Cerebellar nuclear complex (tissue), 1 donor: ENCODE results near the gene DAND5.
A peak's percentile ranks its signal among the peaks of the same experiment; 100 is the strongest.
"Not testable (repeated sequence)": the region's sequence is repeated elsewhere in the genome, so short reads cannot be mapped to it uniquely, and the experiment has no call there.

Experiments used
- DNase-seq, 2 experiments: peaks; one replicate each; lab custom pipeline; 2025; lab: John Stamatoyannopoulos, UW

The DAND5 gene

GRCh38 chr19:12946092-12946721 lies 23.2 kb upstream of the DAND5 start:
- DNase-seq: no peak

GRCh38 chr19:12946731-12947496 lies 22.5 kb upstream of the DAND5 start:
- DNase-seq: no peak

- DNase-seq: no peak
Measured at GRCh38 chr19:12947702-12948611, 21.4 kb upstream of the DAND5 start.

DNA sequence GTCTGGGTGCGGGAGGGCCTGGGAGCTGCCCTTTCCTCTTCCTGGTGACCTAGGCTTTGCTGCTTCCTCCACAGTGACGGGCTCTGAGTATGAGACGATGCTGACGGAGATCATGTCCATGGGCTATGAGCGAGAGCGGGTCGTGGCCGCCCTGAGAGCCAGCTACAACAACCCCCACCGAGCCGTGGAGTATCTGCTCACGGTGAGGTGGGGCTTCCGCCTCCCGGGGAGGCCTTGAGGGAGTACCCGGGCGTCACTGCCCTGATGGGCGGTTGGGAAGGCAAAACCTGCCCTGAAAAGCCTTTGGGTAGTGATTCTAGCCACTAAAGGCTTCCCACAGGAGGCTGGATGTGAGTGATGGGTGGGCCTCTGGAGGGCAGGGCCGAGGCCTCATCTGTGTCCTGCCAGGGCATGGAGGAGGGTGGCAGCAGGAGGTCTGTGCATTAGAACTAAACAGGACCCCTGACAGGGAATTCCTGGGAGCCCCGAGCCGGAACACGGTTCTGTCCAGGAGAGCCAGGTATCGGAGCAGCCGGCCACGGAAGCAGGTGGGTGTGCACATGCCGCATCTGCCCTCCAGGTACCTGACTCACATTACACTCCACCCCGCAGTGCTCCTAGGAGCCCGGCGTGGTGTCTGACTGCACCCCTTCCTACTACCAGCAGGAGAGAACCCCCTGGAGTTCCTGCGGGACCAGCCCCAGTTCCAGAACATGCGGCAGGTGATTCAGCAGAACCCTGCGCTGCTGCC lies 20.6 kb upstream of the DAND5 start:
- no peak for DNase-seq

- DNase-seq: no peak
Measured at GRCh38 chr19:12949363-12950283, 19.8 kb upstream of the DAND5 start.

GRCh38 chr19:12952050-12952449 lies 17.3 kb upstream of the DAND5 start:
- DNase-seq: not testable (repeated sequence)

- no peak for DNase-seq
Measured at GRCh38 chr19:12952488-12953137, 16.8 kb upstream of the DAND5 start.

GRCh38 chr19:12953138-12953798 lies 16.1 kb upstream of the DAND5 start:
- DNase-seq: peak in 1 of 2 experiments; percentile 81

GRCh38 chr19:12953799-12954611 lies 15.4 kb upstream of the DAND5 start:
- DNase-seq: no peak

DNA sequence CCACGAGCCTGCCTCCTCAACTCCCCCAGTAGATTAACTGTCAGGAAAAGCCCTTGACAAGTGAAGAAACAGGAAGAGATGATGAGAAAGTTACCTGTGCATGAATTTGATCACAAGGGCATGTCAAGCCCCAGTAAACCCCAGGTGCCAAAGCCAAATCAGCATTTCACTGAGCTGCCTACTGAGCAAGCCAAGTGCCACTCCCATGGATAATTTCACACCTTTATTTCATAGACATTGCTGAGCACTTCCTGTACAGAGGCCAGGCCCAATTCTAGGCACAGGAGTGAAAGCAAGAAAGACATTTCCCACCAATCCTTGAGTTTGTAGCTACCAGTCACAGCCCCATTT lies 14.8 kb upstream of the DAND5 start:
- no peak for DNase-seq

DNA sequence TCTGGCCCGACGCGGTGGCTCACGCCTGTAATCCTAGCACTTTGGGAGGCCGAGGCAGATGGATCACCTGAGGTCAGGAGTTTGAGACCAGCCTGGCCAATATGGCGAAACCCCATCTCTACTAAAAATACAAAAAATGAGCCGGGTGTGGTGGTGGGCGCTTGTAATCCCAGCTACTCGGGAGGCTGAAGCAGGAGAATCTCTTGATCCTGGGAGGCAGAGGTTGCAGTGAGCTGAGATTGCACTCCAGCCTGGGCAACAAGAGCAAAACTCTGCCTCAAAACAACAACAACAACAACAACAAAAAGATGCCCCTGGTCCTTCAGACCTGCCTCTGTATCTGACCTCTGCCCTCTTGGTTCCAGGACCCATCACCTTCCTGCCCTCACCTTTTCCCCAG lies 13.8 kb upstream of the DAND5 start:
- not testable (repeated sequence) for DNase-seq

- DNase-seq: no peak
Measured at GRCh38 chr19:12955996-12956395, 13.4 kb upstream of the DAND5 start.

GRCh38 chr19:12956446-12957388 lies 12.7 kb upstream of the DAND5 start, which contains the start of gene GADD45GIP1:
TSS of gene GADD45GIP1 (minus strand) at chr19:12957223. CDS start at chr19:12957212, 11 bp downstream.
- DNase-seq: peak in 1 of 2 experiments; percentile 55

- DNase-seq: not testable (repeated sequence)
Measured at GRCh38 chr19:12957389-12957952, 11.9 kb upstream of the DAND5 start.

- no peak for DNase-seq
Measured at GRCh38 chr19:12959481-12959880, 9.9 kb upstream of the DAND5 start.

- DNase-seq: peak in 1 of 2 experiments; percentile 65
Measured at GRCh38 chr19:12965017-12965811, 4.2 kb upstream of the DAND5 start.
